NCI-H146 treated with DMSO at 0.1 percent for 48 hours (cell line): ENCODE results near the gene CNOT4.
A peak's percentile ranks its signal among the peaks of the same experiment; 100 is the strongest.
"Not testable (repeated sequence)": the region's sequence is repeated elsewhere in the genome, so short reads cannot be mapped to it uniquely, and the experiment has no call there.

Source experiments
- DNase-seq: peaks from one replicate; lab custom pipeline; 2025; ENCODE audit not compliant: unreplicated experiment; lab: John Stamatoyannopoulos, UW

CNOT4 gene

DNA sequence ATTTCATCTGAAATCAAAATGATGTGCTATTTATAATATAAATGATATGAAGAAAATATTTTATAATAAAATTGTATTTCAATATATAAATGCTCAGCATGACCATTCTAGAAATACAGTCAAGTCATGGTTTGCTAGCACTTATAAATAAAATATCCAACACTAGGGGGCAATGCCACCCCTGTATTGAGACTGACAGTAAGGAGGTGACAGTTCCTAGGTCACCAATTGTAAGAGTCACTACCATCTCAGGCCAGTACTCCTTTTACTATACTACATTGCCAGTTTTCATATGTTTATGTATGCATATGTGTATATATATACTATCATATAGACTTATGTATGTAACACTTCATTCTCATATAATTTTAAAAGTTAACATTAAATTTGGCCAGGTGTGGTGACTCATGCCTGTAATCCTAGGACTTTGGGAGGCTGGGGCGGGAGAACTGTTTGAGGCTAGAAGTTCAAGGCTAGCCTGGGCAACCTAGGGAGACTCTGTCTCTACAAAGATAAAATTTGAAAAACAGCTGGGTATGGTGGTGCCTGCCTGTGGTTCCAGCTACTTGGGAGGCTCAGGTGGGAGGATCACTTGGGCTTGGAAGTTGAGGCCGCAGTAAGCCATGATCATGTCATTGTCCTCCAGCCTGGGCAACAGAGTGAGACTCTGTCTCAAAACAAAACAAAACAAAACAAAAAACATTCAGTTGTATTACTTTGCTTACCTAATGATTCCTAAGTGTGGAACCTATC, 2.4 kb upstream of the CNOT4 start:
- peak; percentile 73 for DNase-seq

GRCh38 chr7:135510592-135511183, 786 bp upstream of the CNOT4 start:
- peak; percentile 25 for DNase-seq

DNA sequence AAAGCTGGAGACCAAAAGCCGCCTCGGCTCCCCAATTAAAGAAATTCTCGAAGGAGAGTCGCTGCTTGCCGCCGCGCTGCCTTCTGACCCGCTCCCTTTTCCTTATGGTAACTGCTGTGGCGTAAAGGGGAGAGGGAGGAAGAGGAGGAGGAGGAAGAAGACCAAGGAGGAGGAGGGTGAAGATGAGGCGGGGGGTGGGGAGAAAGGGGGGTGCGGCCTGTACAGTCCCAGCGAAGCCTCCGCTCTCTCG, 388 bp downstream of the CNOT4 start:
- DNase-seq: no peak

- DNase-seq: peak; percentile 24
Observed at GRCh38 chr7:135508883-135509588, 866 bp downstream of the CNOT4 start.

GRCh38 chr7:135501402-135501801, 8.5 kb downstream of the CNOT4 start:
- no peak for DNase-seq

DNA sequence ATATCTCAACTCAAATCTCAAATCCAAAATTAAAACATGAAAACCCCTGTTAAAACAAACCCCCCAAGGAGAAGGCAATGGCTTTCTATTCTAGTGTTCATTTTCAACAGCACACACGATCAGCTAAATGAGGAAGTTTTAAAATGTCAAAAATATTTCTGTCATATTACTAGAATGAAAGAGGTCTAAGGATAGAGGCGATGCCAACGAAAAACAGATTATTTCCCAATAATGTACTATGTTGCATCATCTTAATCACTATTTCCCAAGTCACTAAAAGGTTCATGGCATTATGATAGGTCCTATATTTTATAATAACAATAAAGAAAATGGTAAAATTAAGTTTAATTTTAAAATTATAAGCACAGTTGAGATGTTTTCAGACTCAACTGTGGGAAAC, 10.1 kb downstream of the CNOT4 start:
- DNase-seq: no peak

DNA sequence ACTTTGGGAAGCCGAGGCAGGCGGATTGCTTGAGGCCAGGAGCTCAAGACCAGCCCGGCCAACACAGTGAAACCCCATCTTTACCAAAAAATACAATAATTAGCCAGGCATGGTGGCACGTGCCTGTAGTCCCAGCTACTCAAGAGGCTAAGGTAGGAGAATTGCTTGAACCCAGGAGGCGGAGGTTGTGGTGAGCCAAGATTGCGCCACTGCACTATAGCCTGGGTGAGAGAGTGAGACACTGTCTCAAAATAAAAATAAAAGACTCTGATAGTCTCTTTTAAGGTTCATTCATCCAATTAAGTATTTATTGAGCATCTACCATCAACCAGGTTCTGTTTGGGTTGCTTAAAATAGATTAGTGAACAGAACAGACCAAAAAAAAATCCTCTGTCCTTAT, 12.7 kb downstream of the CNOT4 start:
- DNase-seq: not testable (repeated sequence)

DNA sequence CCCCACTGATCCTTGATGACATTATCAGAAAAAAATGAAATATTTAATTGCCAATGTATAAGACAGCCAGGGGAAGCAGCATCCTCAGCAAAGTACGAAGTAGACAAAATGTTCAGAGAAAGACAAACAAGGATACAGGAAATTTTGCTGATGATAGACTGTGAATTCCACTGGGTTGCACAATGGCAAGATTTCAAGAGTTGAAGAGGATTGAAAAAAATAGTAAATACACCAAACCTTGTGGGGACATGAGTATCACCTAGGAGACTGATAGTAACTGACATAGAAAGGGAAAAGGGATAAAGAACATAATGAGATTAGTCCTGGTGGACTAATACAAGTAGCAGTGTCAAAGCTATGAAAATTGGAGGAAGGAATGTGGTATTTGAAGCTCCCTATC, 16.5 kb downstream of the CNOT4 start:
- DNase-seq: no peak

- DNase-seq: no peak
Observed at GRCh38 chr7:135492151-135492550, 17.8 kb downstream of the CNOT4 start.

- no peak for DNase-seq
Observed at GRCh38 chr7:135490783-135491182, 19.1 kb downstream of the CNOT4 start.

DNA sequence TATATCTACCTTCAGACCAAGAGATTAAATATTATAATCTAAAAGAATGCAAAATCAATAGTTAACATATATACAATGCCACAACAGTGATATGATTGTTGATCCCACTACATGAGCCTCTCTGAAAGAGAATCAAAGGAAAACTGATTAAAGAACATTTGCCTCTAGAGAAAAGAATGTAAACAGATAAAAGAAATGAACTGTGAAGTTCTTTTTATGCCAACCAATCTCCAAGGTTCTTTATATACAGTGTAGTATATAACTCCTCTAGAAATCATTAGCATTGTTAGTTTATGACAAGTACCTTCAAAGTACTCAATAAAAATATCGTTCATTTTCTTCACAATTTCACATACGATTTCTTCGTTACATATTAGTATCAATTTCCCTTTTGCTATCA, 20.1 kb downstream of the CNOT4 start:
- DNase-seq: no peak

GRCh38 chr7:135486261-135486920, 23.5 kb downstream of the CNOT4 start:
- DNase-seq: no peak

- DNase-seq: no peak
Observed at GRCh38 chr7:135481598-135481979, 28.3 kb downstream of the CNOT4 start.

GRCh38 chr7:135480966-135481597, 28.8 kb downstream of the CNOT4 start:
- DNase-seq: no peak

DNA sequence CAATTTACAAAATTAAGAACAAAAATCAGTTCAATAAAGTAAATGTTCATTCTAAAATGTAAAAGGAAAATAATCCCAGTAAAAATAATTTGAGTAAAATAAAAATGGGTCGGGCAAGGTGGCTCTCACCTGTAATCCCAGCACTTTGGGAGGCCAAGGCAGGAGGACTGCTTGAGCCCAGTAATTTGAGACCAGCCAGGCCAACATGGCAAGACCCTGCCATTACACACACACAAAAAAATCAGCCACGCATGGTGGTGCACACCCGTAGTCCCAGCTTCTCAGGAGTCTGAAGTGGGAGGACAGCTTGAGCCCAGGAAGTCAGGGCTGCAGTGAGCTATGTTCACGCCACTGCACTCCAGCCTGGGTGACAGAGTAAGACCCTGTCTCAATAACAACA, 34.4 kb downstream of the CNOT4 start:
- no peak for DNase-seq

- not testable (repeated sequence) for DNase-seq
Observed at GRCh38 chr7:135469705-135470104, 40.2 kb downstream of the CNOT4 start.

GRCh38 chr7:135467207-135467711, 42.6 kb downstream of the CNOT4 start:
- DNase-seq: no peak

- no peak for DNase-seq
Observed at GRCh38 chr7:135466442-135467206, 43.3 kb downstream of the CNOT4 start.

DNA sequence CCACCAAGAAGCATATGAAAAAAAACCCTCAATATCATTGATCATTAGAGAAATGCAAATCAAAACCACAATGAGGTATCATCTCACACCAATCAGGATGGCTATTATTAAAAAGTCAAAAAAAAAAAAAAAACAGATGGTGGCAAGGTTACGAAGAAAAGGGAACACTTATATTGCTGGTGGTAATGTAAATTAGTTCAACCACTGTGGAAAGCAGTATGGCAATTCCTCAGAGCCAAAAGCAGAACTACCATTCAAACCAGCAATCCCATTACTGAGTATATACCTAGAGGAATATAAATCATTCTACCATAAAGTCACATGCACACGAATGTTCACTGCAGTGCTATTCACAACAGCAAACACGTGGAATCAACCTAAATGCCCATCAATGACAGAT, 46.0 kb downstream of the CNOT4 start:
- DNase-seq: no peak

DNA sequence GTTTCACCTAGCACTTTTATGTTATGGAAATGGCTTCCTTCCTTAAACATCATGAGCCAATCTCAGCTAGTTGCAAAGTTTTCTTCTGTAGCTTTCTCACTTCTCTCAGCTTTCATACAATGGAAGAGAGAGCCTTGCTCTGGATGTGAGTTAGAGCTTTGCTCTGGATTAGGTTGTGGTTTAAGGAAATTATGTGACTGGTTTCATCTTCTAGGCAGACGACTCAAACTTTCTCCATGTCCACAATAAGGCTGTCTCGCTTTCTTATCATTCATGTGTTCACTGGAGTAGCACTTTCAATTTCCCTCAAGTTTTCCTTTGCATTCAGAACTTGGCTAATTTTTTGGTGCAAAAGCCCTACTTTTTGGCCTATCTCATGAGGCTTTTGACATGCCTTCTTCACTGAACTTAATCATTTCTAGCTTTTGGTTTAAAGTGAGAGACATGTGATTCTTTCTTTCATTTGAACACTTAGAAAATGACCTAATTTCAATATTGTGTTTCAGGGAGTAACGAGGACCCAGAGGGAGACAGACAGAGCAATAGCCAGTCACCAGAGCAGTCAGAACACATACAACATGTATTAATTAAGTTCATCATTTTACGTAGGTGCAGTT, 49.8 kb downstream of the CNOT4 start:
- DNase-seq: no peak
